NT2/D1 (cell line): ENCODE results near the gene TCP11L2.

Experiments
- DNase-seq: peaks from one replicate; pipeline ENCODE4 v3.0.0-alpha.2; 2011; ENCODE audit warnings: low read depth, low spot score
- H3K27me3 ChIP-seq: 2 replicates; pipeline ENCODE4 v1.6.0; 2011; ENCODE audit warnings: mild to moderate bottlenecking; ENCODE audit not compliant: insufficient read length, insufficient read depth
- H3K36me3 ChIP-seq: 2 replicates; pipeline ENCODE4 v1.6.1; 2011; ENCODE audit warnings: mild to moderate bottlenecking, low read length, mixed read lengths; ENCODE audit not compliant: insufficient read depth, insufficient read length
- H3K4me1 ChIP-seq: 2 replicates; pipeline ENCODE4 v1.5.1; 2011; ENCODE audit not compliant: insufficient read depth, insufficient read length
- H3K4me3 ChIP-seq: 2 replicates; pipeline ENCODE4 v1.5.1; 2011; ENCODE audit warnings: low read depth; ENCODE audit not compliant: insufficient read length
- H3K9ac ChIP-seq: 2 replicates; pipeline ENCODE4 v1.6.0; 2011; ENCODE audit warnings: low read depth; ENCODE audit not compliant: insufficient read length
- H3K9me3 ChIP-seq: 2 replicates; pipeline ENCODE4 v1.5.1; 2011; ENCODE audit warnings: mild to moderate bottlenecking, low read length; ENCODE audit not compliant: insufficient read depth
- SUZ12 ChIP-seq: IDR thresholded peaks from 2 replicates; pipeline ENCODE4 v1.6.1; 2011; ENCODE audit not compliant: insufficient read length, insufficient read depth; ENCODE audit errors: extremely low read depth
- YY1 ChIP-seq: IDR thresholded peaks from 2 replicates; pipeline ENCODE4 v1.6.1; 2011; ENCODE audit not compliant: insufficient read length, insufficient read depth
- ZNF274 ChIP-seq: IDR thresholded peaks from 2 replicates; pipeline ENCODE4 v1.6.1; 2011; ENCODE audit warnings: mild to moderate bottlenecking, low read depth, low read length

TCP11L2 gene

DNA sequence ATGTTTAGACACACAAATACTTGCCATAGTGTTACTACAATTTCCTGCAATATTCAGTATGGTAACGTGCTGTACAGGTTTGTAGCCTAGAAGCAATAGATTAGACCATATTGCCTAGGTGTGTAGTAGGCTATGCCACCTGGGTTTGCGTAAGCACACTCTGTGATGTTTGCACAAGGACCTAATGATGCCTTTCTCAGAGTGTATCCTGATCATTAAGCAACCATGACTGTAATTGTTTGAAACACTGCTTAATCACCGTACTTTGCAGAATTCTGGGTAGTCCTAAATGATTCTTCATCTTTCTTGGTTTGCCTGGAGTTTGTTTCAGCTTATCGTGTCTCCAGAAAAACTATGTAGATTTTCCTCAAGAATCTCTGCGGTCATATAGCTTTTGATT is 11.2 kb upstream of the TCP11L2 start:
- H3K27me3 ChIP-seq, result no peaks in the 10 kb centered on the region

DNA sequence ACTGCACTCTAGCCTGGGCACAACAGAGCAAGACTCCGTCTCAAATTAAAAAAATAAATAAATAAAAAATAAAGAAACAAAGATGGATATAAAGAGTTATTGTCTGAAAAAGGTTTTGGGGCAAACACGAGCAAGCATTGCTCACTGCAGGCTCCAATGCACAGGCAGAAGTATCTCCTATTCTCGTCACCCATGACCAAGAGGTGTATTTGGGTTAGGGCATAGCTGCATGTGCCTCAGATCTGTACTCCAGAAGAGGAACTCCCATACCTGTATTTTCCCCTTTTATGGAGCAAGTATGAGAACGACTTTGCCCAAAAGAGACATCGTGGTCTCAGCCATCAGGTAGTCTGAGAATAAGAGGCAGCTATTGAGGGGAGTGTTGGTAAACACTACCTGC is 10.2 kb upstream of the TCP11L2 start:
- H3K36me3 ChIP-seq, result no peaks in the 10 kb centered on the region

More for the DNA sequence above, 11.2 kb upstream of the TCP11L2 start:
- no peak for DNase-seq
- Histone ChIP-seq H3K9me3 (no peaks in the 10 kb centered on the region), H3K9ac (no peak overlapping the region), H3K36me3 (no peaks in the 10 kb centered on the region), H3K4me3 (no peak overlapping the region), H3K4me1 (no peaks in the 10 kb centered on the region)
- TF ChIP-seq YY1, result no peak
- no peak for TF ChIP-seq SUZ12
- no peak for TF ChIP-seq ZNF274

GRCh38 chr12:106296179-106296877 is 6.2 kb upstream of the TCP11L2 start:
- Histone ChIP-seq H3K4me3 (no peak overlapping the region), H3K9ac (no peak overlapping the region), H3K9me3 (no peaks in the 10 kb centered on the region), H3K4me1 (no peaks in the 10 kb centered on the region), H3K27me3 (no peaks in the 10 kb centered on the region), H3K36me3 (no peaks in the 10 kb centered on the region)
- TF ChIP-seq ZNF274 (no peak), YY1 (no peak), SUZ12 (no peak)
- no peak for DNase-seq

More for the DNA sequence above, 10.2 kb upstream of the TCP11L2 start:
- Histone ChIP-seq H3K9me3 (no peaks in the 10 kb centered on the region), H3K9ac (no peak overlapping the region), H3K4me3 (no peak overlapping the region), H3K27me3 (no peaks in the 10 kb centered on the region), H3K4me1 (no peaks in the 10 kb centered on the region)
- TF ChIP-seq SUZ12, result no peak
- TF ChIP-seq YY1, result no peak
- TF ChIP-seq ZNF274, result no peak
- DNase-seq, result no peak

DNA sequence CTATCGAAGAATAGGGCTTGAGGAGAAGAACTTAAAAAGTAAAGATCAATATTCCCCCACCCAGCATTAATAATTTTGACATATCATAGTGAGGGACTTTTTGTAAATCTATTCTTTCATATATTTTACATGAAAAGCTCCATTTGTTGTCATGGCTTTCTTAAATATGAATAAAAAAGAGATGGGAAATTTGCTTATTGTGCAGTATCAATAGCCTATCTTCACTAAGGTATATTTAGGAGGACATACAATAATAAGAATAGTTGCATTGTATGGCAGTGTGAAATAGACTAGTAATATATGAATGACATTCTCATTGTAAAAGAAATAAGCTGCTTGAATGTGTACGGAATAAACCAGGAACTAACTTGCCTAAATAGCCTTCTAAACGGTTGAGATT is 5.5 kb upstream of the TCP11L2 start:
- peaks cover 2% of the 10 kb centered on the region for H3K4me1 ChIP-seq
- no peaks in the 10 kb centered on the region for H3K27me3 ChIP-seq
- no peaks in the 10 kb centered on the region for H3K9me3 ChIP-seq
- TF ChIP-seq SUZ12, result no peak
- no peak for TF ChIP-seq ZNF274
- TF ChIP-seq YY1, result no peak
- H3K4me3 ChIP-seq, result no peak overlapping the region
- no peak for DNase-seq
- no peaks in the 10 kb centered on the region for H3K36me3 ChIP-seq
- H3K9ac ChIP-seq, result no peak overlapping the region

DNA sequence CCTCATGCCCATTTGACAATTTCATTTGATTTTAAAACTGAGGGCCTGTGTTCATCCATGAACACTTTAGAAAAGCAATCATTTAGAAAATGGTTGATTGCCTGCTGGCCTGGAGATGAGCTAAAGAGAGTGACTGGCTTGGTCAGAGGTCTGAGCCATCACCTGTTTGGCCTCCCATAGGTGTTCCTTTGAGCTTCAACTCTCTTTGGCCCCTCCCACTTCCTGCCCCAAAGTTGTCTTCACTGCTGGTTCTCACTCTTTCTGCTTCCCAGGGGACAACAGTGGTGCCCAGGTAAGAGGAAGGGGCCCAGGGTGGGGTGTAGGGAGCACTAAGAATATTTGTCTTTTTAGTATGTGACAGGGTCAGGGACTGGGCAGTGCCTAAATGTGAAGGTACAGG is 4.9 kb upstream of the TCP11L2 start:
- no peak for DNase-seq
- H3K9ac ChIP-seq, result no peak overlapping the region
- H3K4me3 ChIP-seq, result no peak overlapping the region
- no peaks in the 10 kb centered on the region for H3K27me3 ChIP-seq
- no peaks in the 10 kb centered on the region for H3K9me3 ChIP-seq
- TF ChIP-seq ZNF274, result no peak
- TF ChIP-seq YY1, result no peak
- no peak for TF ChIP-seq SUZ12
- H3K36me3 ChIP-seq, result no peaks in the 10 kb centered on the region
- peaks cover 2% of the 10 kb centered on the region for H3K4me1 ChIP-seq

GRCh38 chr12:106299202-106299774 is 3.2 kb upstream of the TCP11L2 start:
- H3K4me1 ChIP-seq, result peaks cover 6% of the 10 kb centered on the region
- no peaks in the 10 kb centered on the region for H3K36me3 ChIP-seq
- DNase-seq, result no peak
- TF ChIP-seq ZNF274 (no peak), YY1 (no peak), SUZ12 (no peak)
- H3K4me3 ChIP-seq, result no peak overlapping the region
- no peaks in the 10 kb centered on the region for H3K9me3 ChIP-seq
- no peaks in the 10 kb centered on the region for H3K27me3 ChIP-seq
- H3K9ac ChIP-seq, result no peak overlapping the region

GRCh38 chr12:106300761-106301160 is 1.8 kb upstream of the TCP11L2 start:
- Histone ChIP-seq H3K36me3 (no peaks in the 10 kb centered on the region), H3K9me3 (no peaks in the 10 kb centered on the region), H3K9ac (no peak overlapping the region), H3K4me3 (no peak overlapping the region), H3K4me1 (peaks cover 11% of the 10 kb centered on the region), H3K27me3 (no peaks in the 10 kb centered on the region)
- no peak for DNase-seq
- TF ChIP-seq SUZ12 (no peak), YY1 (no peak), ZNF274 (no peak)
